NB4 (cell line): Measurements from ENCODE around the gene DDHD1.

Source experiments
- CTCF ChIP-seq: IDR thresholded peaks from one replicate; pipeline ENCODE4 v1.5.1; 2012; ENCODE audit warnings: low read depth, low read length
- MAX ChIP-seq: IDR thresholded peaks from 2 replicates; pipeline ENCODE4 v1.6.1; 2011; ENCODE audit warnings: low read depth, low read length
- POLR2A ChIP-seq: IDR thresholded peaks from 2 replicates; pipeline ENCODE4 v1.6.1; 2011; ENCODE audit warnings: mild to moderate bottlenecking; ENCODE audit not compliant: insufficient read length; ENCODE audit errors: extremely low read depth

GRCh38 chr14:53004976-53005375 lies 148.1 kb downstream of the DDHD1 start:
- no peak for TF ChIP-seq CTCF
- TF ChIP-seq POLR2A, result no peak
- TF ChIP-seq MAX, result no peak
